ENCODE measurements around the gene SLC9A5.

DNA sequence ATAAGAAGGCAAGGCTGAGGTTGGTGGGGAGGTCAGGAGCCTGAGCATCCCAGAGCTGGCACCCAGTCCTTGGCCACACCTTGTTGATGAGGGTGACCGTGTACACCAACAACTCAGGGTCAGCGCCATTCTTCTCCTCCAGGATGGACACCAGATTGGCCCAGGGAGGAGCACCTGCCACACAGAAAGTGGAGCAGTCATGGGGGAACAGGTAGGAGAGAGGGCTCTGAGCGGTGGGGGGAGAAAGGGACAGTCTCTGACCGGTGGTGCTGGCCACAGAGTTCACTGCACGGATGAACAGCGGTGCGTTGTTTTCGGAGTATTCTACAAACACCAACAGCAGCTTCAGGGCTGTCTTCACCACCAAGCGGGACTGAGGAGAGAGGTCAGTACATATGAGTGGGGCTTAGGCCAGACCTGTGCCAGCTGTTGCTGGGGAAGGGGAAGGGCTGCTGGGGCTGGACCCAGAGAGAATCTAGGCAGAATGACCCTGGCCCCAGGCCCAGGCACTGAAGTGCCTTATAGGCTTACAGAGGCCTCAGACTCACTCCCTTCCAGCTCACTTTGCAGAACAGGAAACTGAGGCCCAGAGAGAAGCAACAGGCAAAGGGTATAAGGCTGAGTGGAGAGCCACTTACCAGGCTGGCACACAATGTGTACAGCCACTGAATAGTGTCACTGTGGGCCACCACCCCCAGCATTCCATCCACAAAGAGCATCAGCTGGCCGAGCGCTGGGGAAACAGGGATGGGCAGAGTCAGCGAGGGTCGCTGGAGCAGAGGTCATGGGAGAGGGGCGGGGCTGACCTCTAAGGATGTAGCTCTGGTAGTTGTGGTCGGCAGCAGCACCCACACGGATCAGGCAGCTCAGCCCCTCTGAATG, 11.1 kb upstream of the SLC9A5 start:
- no peak for TF ChIP-seq OSR1 (CRISPR knock-in tag; IDR thresholded peaks at IDR 0.05)
- no peak for TF ChIP-seq ZC3H10 (CRISPR knock-in tag; IDR thresholded peaks at IDR 0.05)
- TF ChIP-seq, protein P1, sequence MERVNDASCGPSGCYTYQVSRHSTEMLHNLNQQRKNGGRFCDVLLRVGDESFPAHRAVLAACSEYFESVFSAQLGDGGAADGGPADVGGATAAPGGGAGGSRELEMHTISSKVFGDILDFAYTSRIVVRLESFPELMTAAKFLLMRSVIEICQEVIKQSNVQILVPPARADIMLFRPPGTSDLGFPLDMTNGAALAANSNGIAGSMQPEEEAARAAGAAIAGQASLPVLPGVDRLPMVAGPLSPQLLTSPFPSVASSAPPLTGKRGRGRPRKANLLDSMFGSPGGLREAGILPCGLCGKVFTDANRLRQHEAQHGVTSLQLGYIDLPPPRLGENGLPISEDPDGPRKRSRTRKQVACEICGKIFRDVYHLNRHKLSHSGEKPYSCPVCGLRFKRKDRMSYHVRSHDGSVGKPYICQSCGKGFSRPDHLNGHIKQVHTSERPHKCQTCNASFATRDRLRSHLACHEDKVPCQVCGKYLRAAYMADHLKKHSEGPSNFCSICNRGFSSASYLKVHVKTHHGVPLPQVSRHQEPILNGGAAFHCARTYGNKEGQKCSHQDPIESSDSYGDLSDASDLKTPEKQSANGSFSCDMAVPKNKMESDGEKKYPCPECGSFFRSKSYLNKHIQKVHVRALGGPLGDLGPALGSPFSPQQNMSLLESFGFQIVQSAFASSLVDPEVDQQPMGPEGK (CRISPR knock-in tag; IDR thresholded peaks at IDR 0.05; ENCODE audit: borderline replicate concordance): no peak
- TF ChIP-seq, protein P2, sequence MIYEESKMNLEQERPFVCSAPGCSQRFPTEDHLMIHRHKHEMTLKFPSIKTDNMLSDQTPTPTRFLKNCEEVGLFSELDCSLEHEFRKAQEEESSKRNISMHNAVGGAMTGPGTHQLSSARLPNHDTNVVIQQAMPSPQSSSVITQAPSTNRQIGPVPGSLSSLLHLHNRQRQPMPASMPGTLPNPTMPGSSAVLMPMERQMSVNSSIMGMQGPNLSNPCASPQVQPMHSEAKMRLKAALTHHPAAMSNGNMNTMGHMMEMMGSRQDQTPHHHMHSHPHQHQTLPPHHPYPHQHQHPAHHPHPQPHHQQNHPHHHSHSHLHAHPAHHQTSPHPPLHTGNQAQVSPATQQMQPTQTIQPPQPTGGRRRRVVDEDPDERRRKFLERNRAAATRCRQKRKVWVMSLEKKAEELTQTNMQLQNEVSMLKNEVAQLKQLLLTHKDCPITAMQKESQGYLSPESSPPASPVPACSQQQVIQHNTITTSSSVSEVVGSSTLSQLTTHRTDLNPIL (CRISPR knock-in tag; IDR thresholded peaks at IDR 0.05; ENCODE audit: low read depth): no peak
- TF ChIP-seq SNAI2 (CRISPR knock-in tag; IDR thresholded peaks at IDR 0.05): no peak
- TF ChIP-seq ZFP30 (CRISPR knock-in tag; IDR thresholded peaks at IDR 0.05): no peak
- no peak for TF ChIP-seq ESRRG (CRISPR knock-in tag; IDR thresholded peaks at IDR 0.05)
- no peak for TF ChIP-seq ARNTL (CRISPR knock-in tag; IDR thresholded peaks at IDR 0.05; ENCODE audit: borderline replicate concordance, low read depth)
- TF ChIP-seq GLIS3 (CRISPR knock-in tag; IDR thresholded peaks at IDR 0.05): no peak
- TF ChIP-seq ISL1 (CRISPR knock-in tag; IDR thresholded peaks at IDR 0.05): no peak
- TF ChIP-seq ZNF565 (CRISPR knock-in tag; conservative IDR thresholded peaks at IDR 0.05; ENCODE audit: low read depth): no peak
- TF ChIP-seq, protein P3, sequence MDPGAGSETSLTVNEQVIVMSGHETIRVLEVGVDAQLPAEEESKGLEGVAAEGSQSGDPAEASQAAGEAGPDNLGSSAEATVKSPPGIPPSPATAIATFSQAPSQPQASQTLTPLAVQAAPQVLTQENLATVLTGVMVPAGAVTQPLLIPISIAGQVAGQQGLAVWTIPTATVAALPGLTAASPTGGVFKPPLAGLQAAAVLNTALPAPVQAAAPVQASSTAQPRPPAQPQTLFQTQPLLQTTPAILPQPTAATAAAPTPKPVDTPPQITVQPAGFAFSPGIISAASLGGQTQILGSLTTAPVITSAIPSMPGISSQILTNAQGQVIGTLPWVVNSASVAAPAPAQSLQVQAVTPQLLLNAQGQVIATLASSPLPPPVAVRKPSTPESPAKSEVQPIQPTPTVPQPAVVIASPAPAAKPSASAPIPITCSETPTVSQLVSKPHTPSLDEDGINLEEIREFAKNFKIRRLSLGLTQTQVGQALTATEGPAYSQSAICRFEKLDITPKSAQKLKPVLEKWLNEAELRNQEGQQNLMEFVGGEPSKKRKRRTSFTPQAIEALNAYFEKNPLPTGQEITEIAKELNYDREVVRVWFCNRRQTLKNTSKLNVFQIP (CRISPR knock-in tag; IDR thresholded peaks at IDR 0.05; ENCODE audit: borderline replicate concordance, low read depth): no peak
- TF ChIP-seq, protein P4, sequence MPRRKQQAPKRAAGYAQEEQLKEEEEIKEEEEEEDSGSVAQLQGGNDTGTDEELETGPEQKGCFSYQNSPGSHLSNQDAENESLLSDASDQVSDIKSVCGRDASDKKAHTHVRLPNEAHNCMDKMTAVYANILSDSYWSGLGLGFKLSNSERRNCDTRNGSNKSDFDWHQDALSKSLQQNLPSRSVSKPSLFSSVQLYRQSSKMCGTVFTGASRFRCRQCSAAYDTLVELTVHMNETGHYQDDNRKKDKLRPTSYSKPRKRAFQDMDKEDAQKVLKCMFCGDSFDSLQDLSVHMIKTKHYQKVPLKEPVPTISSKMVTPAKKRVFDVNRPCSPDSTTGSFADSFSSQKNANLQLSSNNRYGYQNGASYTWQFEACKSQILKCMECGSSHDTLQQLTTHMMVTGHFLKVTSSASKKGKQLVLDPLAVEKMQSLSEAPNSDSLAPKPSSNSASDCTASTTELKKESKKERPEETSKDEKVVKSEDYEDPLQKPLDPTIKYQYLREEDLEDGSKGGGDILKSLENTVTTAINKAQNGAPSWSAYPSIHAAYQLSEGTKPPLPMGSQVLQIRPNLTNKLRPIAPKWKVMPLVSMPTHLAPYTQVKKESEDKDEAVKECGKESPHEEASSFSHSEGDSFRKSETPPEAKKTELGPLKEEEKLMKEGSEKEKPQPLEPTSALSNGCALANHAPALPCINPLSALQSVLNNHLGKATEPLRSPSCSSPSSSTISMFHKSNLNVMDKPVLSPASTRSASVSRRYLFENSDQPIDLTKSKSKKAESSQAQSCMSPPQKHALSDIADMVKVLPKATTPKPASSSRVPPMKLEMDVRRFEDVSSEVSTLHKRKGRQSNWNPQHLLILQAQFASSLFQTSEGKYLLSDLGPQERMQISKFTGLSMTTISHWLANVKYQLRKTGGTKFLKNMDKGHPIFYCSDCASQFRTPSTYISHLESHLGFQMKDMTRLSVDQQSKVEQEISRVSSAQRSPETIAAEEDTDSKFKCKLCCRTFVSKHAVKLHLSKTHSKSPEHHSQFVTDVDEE (CRISPR knock-in tag; IDR thresholded peaks at IDR 0.05): no peak

Data from SK-N-SH treated with all-trans-retinoic acid at 6 μM for 48 hours (cell line).